ENCODE results near the gene HMG20A.

GRCh38 chr15:77528290-77528967 lies 107.7 kb downstream of the HMG20A start:
- TF ChIP-seq POLR2AphosphoS5 (IDR thresholded peaks at IDR 0.05; ENCODE audit: borderline replicate concordance, low read depth, low read length) = no peak
- TF ChIP-seq FOXP2 (optimal IDR thresholded peaks at IDR 0.05; ENCODE audit: control extremely low read depth, extremely low read length, insufficient read depth) = no peak
